ENCODE results near the gene NACC2. TPM values are rescaled to one million over a fixed set of nuclear protein-coding genes. Genes with fewer than 3 reads are reported as not detected.

The NACC2 gene
- total and polyA plus RNA-seq, 8 donors, result 4.1 to 69.2 (median 10.0) TPM

DNA sequence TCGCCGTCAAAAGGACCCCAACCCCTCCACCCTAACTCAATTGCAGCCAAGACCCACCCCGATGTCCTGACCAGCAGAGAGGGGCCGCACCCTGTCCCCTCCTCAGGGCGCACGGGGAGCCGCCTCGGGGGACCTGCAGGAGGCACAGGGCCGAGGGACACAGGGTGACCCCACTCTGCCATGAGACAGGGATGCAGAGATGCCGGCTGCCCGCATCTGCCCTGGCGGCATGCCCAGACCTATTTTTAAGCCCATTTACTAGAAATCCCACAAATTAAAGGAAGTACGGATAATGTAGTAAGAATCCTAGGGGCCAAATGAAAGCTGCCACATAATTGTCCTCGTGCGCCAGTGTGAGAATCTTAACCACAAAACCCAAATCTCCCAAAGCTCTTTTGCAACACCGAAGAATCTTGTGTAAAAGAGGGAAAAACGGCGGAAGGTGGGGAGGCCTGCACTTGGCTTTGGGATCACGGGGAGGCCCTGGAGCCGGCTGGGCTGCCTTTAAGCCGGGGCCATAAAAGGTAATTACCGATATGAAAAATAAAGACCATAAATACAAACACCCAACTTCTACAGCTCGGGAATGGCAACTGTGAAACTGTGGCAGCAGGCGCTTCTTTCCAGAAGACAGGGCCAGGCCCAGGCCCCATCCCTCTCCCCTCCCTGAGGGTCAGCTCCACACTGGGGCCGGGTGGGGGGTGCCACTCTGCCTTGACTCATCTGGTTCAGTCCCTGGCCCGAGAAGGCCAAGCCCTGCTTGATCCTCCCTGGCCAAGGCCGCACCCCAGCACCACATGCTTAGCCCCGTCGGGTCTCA is 35.0 kb downstream of the NACC2 start:
- H3K36me3 ChIP-seq, result peaks cover 0 to 10% (median 2%) of the 10 kb centered on the region in 4 donors
- H3K4me1 ChIP-seq, result peaks cover 15 to 72% (median 55%) of the 10 kb centered on the region in 4 donors
- WGBS, 5 donors, result 73 to 86% (median 80%) methylated on average over 28 to 29 of the region's 29 CpGs
- peak in 1 of 2 donors; percentile 7 for DNase-seq
- H3K9me3 ChIP-seq, result no peaks in the 10 kb centered on the region
- H3K27ac ChIP-seq, result no peak overlapping the region
- TF ChIP-seq POLR2A (IDR thresholded peaks at IDR 0.05) (no peak), EP300 (IDR thresholded peaks at IDR 0.05) (no peak), POLR2AphosphoS5 (IDR thresholded peaks at IDR 0.05) (no peak)
- TF ChIP-seq, protein P1, sequence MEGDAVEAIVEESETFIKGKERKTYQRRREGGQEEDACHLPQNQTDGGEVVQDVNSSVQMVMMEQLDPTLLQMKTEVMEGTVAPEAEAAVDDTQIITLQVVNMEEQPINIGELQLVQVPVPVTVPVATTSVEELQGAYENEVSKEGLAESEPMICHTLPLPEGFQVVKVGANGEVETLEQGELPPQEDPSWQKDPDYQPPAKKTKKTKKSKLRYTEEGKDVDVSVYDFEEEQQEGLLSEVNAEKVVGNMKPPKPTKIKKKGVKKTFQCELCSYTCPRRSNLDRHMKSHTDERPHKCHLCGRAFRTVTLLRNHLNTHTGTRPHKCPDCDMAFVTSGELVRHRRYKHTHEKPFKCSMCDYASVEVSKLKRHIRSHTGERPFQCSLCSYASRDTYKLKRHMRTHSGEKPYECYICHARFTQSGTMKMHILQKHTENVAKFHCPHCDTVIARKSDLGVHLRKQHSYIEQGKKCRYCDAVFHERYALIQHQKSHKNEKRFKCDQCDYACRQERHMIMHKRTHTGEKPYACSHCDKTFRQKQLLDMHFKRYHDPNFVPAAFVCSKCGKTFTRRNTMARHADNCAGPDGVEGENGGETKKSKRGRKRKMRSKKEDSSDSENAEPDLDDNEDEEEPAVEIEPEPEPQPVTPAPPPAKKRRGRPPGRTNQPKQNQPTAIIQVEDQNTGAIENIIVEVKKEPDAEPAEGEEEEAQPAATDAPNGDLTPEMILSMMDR (IDR thresholded peaks at IDR 0.05), result no peak
- H3K27me3 ChIP-seq, result no peaks in the 10 kb centered on the region
- no peak overlapping the region for H3K4me3 ChIP-seq
- intact Hi-C loops (cut with DNase I; ENCODE audit: low total_unique reads), result loop anchor here (10.0 kb wide), 1 partner anchor 65 kb away; no protein-coding TSS in a partner anchor

DNA sequence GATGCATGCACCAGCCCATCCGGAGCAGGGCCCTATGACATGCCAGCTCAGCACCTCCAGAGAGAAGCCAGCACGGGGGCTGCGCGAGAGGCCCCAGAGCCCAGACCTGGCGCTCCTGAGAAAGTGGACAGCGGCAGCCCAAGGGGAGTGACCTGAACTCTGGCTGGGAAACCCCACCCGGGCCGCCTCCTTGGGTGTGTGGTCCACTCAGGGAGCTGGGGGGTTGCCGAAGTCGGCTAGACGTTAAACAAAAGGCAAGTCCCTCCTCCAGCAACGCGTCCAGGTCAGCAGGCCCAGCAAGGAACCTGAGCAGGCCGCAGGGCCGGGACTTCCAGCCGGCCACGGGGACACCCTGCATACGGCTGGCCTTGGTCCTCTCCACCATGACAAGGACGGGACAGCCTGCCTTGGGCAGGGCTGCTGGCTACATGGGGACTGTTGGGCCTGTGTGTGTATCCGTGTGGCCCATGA is 35.7 kb downstream of the NACC2 start:
- Histone ChIP-seq H3K27ac (no peak overlapping the region), H3K4me3 (no peak overlapping the region), H3K27me3 (no peaks in the 10 kb centered on the region), H3K36me3 (peaks cover 0 to 10% (median 2%) of the 10 kb centered on the region in 4 donors), H3K4me1 (peaks cover 22 to 79% (median 62%) of the 10 kb centered on the region in 4 donors), H3K9me3 (no peaks in the 10 kb centered on the region)
- peak in 1 of 2 donors; percentile 6 for DNase-seq
- 72 to 82% (median 78%) methylated on average over 16 to 20 of the region's 20 CpGs; no CpG with 5 or more reads in 1 of the 5 donors for WGBS, 5 donors
- TF ChIP-seq EP300 (IDR thresholded peaks at IDR 0.05) (no peak), POLR2A (IDR thresholded peaks at IDR 0.05) (no peak), POLR2AphosphoS5 (IDR thresholded peaks at IDR 0.05) (no peak)
- TF ChIP-seq, protein P1 (IDR thresholded peaks at IDR 0.05), result no peak
- intact Hi-C loops (cut with DNase I; ENCODE audit: low total_unique reads), result no loop called here

DNA sequence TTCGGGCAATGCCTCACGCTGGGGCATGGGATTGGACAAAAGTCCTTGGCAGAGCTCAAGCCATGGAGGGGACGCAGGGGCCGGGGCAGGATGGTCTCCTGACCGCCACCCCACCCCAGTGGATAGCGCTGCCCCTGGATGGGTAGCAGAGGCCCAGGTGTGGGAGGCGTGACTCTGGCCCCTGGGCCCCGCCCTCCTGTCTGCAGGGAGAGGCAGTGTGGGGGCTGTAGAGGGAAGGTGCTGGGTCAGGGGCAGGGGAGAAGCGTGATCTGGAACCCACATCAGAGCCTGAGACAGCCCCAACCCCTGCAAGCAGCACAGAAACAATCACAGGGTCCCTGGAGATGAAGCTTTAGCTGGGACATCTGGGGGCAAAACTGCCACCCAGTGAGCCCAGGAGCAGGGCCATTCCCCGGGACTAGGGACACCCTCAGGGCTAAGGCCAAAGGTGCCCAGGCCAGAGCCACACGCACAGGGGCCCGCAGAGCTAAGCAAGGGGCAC is 36.2 kb downstream of the NACC2 start:
- no peak for TF ChIP-seq POLR2A (IDR thresholded peaks at IDR 0.05)
- TF ChIP-seq, protein P1 (IDR thresholded peaks at IDR 0.05), result no peak
- no peak for TF ChIP-seq POLR2AphosphoS5 (IDR thresholded peaks at IDR 0.05)
- no peak for TF ChIP-seq EP300 (IDR thresholded peaks at IDR 0.05)
- Histone ChIP-seq H3K36me3 (peaks cover 0 to 10% (median 2%) of the 10 kb centered on the region in 4 donors), H3K27me3 (no peaks in the 10 kb centered on the region), H3K27ac (no peak overlapping the region), H3K4me1 (peaks cover 27 to 84% (median 67%) of the 10 kb centered on the region in 4 donors), H3K9me3 (no peaks in the 10 kb centered on the region), H3K4me3 (no peak overlapping the region)
- WGBS, 5 donors, result 90 to 95% (median 93%) methylated on average over 11 to 12 of the region's 12 CpGs
- no peak for DNase-seq
- intact Hi-C loops (cut with DNase I; ENCODE audit: low total_unique reads), result no loop called here

DNA sequence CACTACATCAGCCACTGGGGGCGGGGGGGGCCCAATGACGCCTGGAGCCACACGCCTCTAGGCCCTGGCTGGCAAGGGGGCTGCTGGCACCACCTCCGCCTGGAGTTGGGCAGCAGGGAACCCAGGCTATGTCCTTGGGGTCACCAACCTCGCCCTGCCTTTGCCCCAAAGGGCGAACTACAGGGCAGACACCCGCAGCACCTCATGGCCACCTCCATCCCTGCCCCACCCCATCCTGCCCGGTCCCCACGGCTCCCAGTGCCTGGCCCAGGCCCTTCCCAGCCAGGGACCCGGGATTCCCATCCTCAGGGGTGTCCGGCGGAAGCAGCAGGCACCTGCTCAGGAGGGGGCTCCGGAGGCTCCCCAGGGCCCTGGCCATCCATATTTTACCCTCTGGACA is 37.0 kb downstream of the NACC2 start:
- Histone ChIP-seq H3K4me1 (peaks cover 34 to 92% (median 75%) of the 10 kb centered on the region in 4 donors), H3K9me3 (no peaks in the 10 kb centered on the region), H3K36me3 (peaks cover 0 to 9% (median 2%) of the 10 kb centered on the region in 4 donors), H3K27ac (no peak overlapping the region), H3K4me3 (no peak overlapping the region), H3K27me3 (no peaks in the 10 kb centered on the region)
- TF ChIP-seq POLR2A (IDR thresholded peaks at IDR 0.05) (no peak), POLR2AphosphoS5 (IDR thresholded peaks at IDR 0.05) (no peak), EP300 (IDR thresholded peaks at IDR 0.05) (no peak)
- TF ChIP-seq, protein P1 (IDR thresholded peaks at IDR 0.05), result no peak
- no peak for DNase-seq
- intact Hi-C loops (cut with DNase I; ENCODE audit: low total_unique reads), result no loop called here
- WGBS, 5 donors, result 83 to 94% (median 90%) methylated on average over 8 to 13 of the region's 13 CpGs
